Small intestine (tissue), 7 donors: ENCODE data around the gene HBD. TPM values are rescaled to one million over a fixed set of nuclear protein-coding genes. Genes with fewer than 3 reads are reported as not detected.

Experiments used
- DNase-seq, 2 donors: peaks; one replicate each; pipeline versions ENCODE4 v3.0.0 to v3.0.0-alpha.2; 2013
- FAIRE-seq: peaks from 2 replicates; lab custom pipeline; 2012; peaks lifted over from hg19 to GRCh38; lab: Jason Lieb, UNC
- H3K27ac ChIP-seq, 3 donors: one replicate each; pipeline ENCODE4 v1.5.1; 2013; ENCODE audit warnings: low read length in 2 of 3, mild to moderate bottlenecking in 2 of 3, control low read depth in 1 of 3, inconsistent platforms in 1 of 3, low read depth in 1 of 3, moderate library complexity in 1 of 3
- H3K27me3 ChIP-seq, 3 donors: one replicate each; pipeline ENCODE4 v1.6.1; 2013; ENCODE audit warnings: low read length in 3 of 3, inconsistent platforms in 1 of 3; ENCODE audit not compliant: control insufficient read depth in 3 of 3, insufficient read depth in 3 of 3
- H3K36me3 ChIP-seq, 3 donors: one replicate each; pipeline ENCODE4 v1.6.1; 2013; ENCODE audit warnings: low read length in 3 of 3, inconsistent platforms in 1 of 3, low read depth in 1 of 3, mild to moderate bottlenecking in 1 of 3, moderate library complexity in 1 of 3; ENCODE audit not compliant: control insufficient read depth in 3 of 3, insufficient read depth in 2 of 3
- H3K4me1 ChIP-seq, 3 donors: one replicate each; pipeline ENCODE4 v1.6.1; 2013; ENCODE audit warnings: low read length in 2 of 3, inconsistent platforms in 1 of 3, low read depth in 1 of 3, mild to moderate bottlenecking in 1 of 3, moderate library complexity in 1 of 3; ENCODE audit not compliant: control insufficient read depth in 3 of 3, insufficient read depth in 2 of 3
- H3K4me3 ChIP-seq, 3 donors: one replicate each; pipeline ENCODE4 v1.5.1; 2013; ENCODE audit warnings: low read length in 3 of 3, control low read depth in 1 of 3, inconsistent platforms in 1 of 3, low read depth in 1 of 3, mild to moderate bottlenecking in 1 of 3, moderate library complexity in 1 of 3
- H3K9me3 ChIP-seq, 2 donors: one replicate each; pipeline ENCODE4 v1.6.1; 2013; ENCODE audit warnings: low read depth in 1 of 2, low read length in 1 of 2; ENCODE audit not compliant: control insufficient read depth in 2 of 2, insufficient read depth in 1 of 2
- WGBS, 3 donors: extraction: QIAGEN DNeasy Blood & Tissue Kit; methylation state at CpG; one replicate each; pipeline ENCODE4 v1.1.7; 2013; 5-methylcytosine and 5-hydroxymethylcytosine counted together
- polyA plus RNA-seq, 4 donors: library from polyadenylated mRNA; stranded (reverse) in 3 of 4; unstranded in 1 of 4; fragments of 200-250 nt in 3 of 4; fragments of 120-200 nt in 1 of 4; gene quantifications; one replicate each; pipeline versions ENCODE4 v1.2.1 to v1.2.3, GENCODE V29; 2013
- donor health status: healthy with polysubstance abuse.
- donor health status: control.
- donor health status: control.
- donor health status: Bipolar disorder and iron deficiency.
- donor health status: healthy.

Gene HBD
- polyA plus RNA-seq, 4 donors: 0.15 TPM; not detected in 3

DNA sequence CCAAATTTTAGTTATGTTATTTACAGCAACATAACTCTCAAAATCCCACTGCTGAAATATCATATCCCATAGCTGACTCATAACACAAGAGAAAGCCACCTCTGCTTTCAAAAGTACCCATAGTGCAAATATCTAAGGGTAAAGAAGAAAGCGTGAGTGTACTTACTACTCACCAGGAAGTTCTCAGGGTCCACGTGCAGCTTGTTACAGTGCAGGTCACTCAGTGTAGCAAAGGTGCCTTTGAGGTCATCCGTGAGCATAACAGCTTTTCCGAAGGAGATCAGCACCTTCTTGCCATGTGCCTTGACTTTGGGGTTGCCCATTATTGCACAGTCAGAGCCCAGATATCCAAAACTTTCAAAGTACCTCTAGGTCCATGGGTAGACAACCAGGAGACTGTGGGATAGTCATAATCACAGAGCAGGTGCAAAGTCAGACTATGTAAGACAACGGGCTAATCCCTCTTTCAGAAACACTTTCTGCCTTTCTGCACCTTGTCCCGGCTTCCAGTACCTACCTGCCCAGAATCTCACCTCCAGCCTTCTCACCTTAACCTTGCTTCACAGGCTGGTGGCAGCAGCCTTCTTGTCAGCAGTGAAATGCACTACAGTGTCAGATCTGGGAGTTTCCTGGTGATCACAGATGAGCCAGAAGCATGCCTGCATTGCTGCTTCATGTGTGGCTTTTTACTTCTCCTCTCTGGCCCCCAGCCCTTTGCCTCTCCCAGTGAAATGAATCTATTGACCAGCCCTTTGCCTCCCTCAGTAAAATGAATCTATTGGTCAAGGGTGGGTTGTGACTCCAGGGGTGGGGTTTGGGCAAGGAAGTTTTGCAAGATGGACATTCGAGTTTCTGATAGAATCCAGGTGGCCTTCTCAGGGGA, 8.9 kb upstream of the HBD start:
- DNase-seq (no peak), FAIRE-seq (no peak)
- no peak overlapping the region for H3K27ac ChIP-seq
- no peaks in the 10 kb centered on the region for H3K4me1 ChIP-seq
- H3K9me3 ChIP-seq: no peaks in the 10 kb centered on the region
- H3K36me3 ChIP-seq: no peaks in the 10 kb centered on the region
- H3K4me3 ChIP-seq: no peak overlapping the region
- no peaks in the 10 kb centered on the region for H3K27me3 ChIP-seq
- 64 to 66% (median 64%) methylated on average over 7 of the region's 7 CpGs for WGBS, 3 donors

DNA sequence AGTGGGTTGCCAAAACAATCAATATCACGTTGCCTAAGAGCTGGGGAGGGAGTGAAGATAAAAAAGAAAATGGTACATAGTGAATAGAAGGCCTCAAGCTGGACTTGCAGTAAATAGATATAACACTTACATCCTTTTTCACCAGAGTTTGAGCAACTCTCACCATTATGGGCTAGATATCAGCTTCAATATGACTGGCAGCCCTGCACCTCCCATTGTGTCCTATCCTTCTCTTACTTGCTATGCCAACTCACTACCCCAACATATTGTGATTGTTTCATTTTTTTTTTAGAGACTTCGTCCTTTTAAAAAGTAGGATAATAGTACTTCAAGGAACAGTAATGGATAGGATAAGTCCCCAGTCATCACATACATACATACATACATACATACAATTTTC, 7.9 kb upstream of the HBD start:
- WGBS, 3 donors: 39 to 58% (median 54%) methylated on average over 2 of the region's 2 CpGs
- H3K27ac ChIP-seq: no peak overlapping the region
- no peaks in the 10 kb centered on the region for H3K36me3 ChIP-seq
- H3K9me3 ChIP-seq: no peaks in the 10 kb centered on the region
- FAIRE-seq (no peak), DNase-seq (no peak)
- no peaks in the 10 kb centered on the region for H3K27me3 ChIP-seq
- no peaks in the 10 kb centered on the region for H3K4me1 ChIP-seq
- H3K4me3 ChIP-seq: no peak overlapping the region

DNA sequence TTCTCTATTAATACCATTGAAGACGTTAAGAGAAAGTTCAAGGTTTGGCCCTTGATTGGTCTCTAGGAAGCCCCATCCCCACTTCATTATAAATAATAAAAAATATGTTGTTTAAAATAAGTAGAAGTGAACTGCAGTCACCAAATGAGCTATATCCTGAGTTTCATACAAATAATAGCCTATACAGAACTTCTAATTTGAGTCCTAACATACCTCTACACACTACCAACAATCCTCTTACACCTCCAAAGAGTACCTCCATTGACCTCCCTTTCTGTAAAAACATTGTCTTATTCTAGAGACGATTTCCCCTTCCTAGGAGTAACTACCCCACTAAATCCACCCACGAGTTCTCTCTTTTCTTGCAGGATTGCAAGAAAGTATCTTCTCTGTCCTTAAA, 7.2 kb upstream of the HBD start:
- H3K27ac ChIP-seq: no peak overlapping the region
- no peaks in the 10 kb centered on the region for H3K9me3 ChIP-seq
- no peak overlapping the region for H3K4me3 ChIP-seq
- FAIRE-seq (no peak), DNase-seq (no peak)
- 45 to 68% (median 50%) methylated on average over 3 of the region's 3 CpGs for WGBS, 3 donors
- no peaks in the 10 kb centered on the region for H3K36me3 ChIP-seq
- H3K27me3 ChIP-seq: no peaks in the 10 kb centered on the region
- H3K4me1 ChIP-seq: no peaks in the 10 kb centered on the region

DNA sequence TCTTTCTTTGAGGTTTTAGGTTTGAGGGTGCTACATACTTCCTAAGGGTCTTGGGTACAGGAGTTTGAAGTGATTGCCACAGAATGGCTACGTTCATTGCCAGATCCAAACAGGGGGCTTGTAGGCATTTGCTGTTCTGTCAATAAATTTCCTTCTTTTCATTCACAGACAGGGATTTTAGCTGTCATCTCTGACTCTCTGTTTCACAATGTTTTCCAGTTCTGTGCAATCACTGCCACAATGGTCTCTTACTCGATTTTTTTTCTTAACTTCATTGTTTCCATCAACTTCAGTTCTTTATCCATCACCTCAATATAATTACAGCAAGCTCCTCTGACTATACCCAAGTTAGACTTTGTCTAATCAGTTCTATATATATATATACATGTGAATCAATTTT, 6.2 kb upstream of the HBD start:
- H3K4me1 ChIP-seq: no peaks in the 10 kb centered on the region
- H3K27me3 ChIP-seq: no peaks in the 10 kb centered on the region
- WGBS, 3 donors: 40 to 67% (median 53%) methylated on average over 2 of the region's 2 CpGs
- DNase-seq (no peak), FAIRE-seq (no peak)
- H3K4me3 ChIP-seq: no peak overlapping the region
- H3K9me3 ChIP-seq: no peaks in the 10 kb centered on the region
- no peaks in the 10 kb centered on the region for H3K36me3 ChIP-seq
- H3K27ac ChIP-seq: no peak overlapping the region

DNA sequence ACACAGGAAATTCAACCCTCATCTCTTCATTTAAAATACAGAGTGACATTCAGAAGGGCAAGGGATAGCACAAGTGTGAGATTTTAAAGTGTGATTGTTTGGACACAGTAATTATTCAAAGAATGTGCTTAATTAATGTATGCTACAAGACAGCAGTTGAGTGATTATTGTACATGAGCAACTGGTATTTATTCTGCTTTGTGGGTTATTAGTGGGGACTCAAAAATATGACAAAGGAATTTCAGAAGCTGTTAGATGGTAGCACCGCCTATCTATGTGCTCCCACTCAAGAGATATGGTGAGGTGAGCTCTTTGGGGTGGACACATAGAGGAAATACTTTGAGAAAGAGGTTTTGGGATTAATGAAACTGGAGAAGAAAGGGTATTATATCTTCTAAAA, 5.8 kb upstream of the HBD start:
- Histone ChIP-seq H3K36me3 (no peaks in the 10 kb centered on the region), H3K4me1 (no peaks in the 10 kb centered on the region), H3K9me3 (no peaks in the 10 kb centered on the region), H3K27ac (no peak overlapping the region), H3K4me3 (no peak overlapping the region), H3K27me3 (no peaks in the 10 kb centered on the region)
- DNase-seq: no peak
- FAIRE-seq: no peak
- WGBS, 3 donors: 63 to 87% (median 73%) methylated on average over 1 of the region's 1 CpG

DNA sequence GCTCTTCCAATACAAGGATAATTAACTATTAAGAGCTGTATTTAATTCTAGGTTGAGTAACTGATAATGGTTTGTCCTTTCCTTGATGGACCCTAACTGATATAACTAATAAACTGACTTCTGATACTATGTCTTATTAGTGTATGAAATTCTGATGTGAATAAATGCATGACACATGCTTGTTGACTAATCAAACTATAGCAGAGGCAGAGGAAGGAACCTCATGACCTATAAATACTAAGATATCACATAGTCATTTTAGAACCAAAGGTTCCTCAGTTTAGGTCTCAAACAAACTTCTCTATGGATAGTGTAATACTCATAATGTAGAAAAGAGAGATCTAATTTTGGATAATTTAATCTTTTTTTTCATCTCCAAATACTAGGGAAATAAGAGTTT, 4.8 kb upstream of the HBD start:
- FAIRE-seq (no peak), DNase-seq (no peak)
- H3K27ac ChIP-seq: no peak overlapping the region
- H3K27me3 ChIP-seq: no peaks in the 10 kb centered on the region
- no peak overlapping the region for H3K4me3 ChIP-seq
- H3K36me3 ChIP-seq: no peaks in the 10 kb centered on the region
- no peaks in the 10 kb centered on the region for H3K9me3 ChIP-seq
- H3K4me1 ChIP-seq: no peaks in the 10 kb centered on the region

DNA sequence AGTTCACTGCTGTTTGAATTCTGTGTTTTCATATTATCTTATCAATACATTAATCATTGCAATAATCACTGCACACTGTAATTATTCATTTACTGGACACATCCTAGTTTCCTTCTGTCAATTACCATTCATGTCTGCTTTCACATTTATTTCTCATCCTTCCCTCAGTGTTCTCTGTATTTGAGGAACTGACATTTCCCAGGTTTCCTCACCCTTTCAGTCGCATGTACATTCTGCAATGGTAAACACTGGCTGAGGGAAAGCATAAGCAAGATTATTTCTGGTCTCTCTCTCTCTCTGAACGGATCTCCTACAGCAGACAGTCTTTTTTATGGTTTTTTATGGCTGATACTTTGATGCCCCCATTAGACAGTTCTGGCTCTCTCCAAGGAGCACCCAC, 4.2 kb upstream of the HBD start:
- no peak for FAIRE-seq

DNA sequence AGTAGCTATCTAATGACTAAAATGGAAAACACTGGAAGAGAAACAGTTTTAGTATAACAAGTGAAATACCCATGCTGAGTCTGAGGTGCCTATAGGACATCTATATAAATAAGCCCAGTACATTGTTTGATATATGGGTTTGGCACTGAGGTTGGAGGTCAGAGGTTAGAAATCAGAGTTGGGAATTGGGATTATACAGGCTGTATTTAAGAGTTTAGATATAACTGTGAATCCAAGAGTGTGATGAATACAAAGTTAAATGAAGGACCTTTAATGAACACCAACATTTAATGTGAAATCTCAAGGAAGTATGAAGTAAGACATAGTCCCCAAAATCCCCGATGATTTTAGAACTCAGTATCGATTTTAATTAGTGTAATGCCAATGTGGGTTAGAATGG, 3.1 kb upstream of the HBD start:
- no peak for DNase-seq
- Histone ChIP-seq H3K9me3 (no peaks in the 10 kb centered on the region), H3K27ac (no peak overlapping the region), H3K27me3 (no peaks in the 10 kb centered on the region), H3K4me1 (no peaks in the 10 kb centered on the region), H3K36me3 (no peaks in the 10 kb centered on the region), H3K4me3 (no peak overlapping the region)
- FAIRE-seq: no peak
- 49 to 86% (median 83%) methylated on average over 2 of the region's 2 CpGs for WGBS, 3 donors

More for the DNA sequence above, 4.2 kb upstream of the HBD start:
- WGBS, 3 donors: 34 to 55% (median 46%) methylated on average over 2 of the region's 2 CpGs
- Histone ChIP-seq H3K27ac (no peak overlapping the region), H3K36me3 (no peaks in the 10 kb centered on the region), H3K9me3 (no peaks in the 10 kb centered on the region), H3K4me1 (no peaks in the 10 kb centered on the region), H3K4me3 (no peak overlapping the region), H3K27me3 (no peaks in the 10 kb centered on the region)
- DNase-seq: no peak
